WTC11 (cell line): ENCODE measurements around the gene SH2D4B.

ENCODE experiments used
- GABPB1 ChIP-seq: sonication (generic); formaldehyde crosslinking; IDR thresholded peaks from 2 replicates; pipeline ENCODE4 v1.8.1; 2023; ENCODE audit warnings: mild to moderate bottlenecking, missing genetic modification reagents
- ZBTB21 ChIP-seq: sonication (generic); formaldehyde crosslinking; IDR thresholded peaks from 2 replicates; pipeline ENCODE4 v1.8.1; 2023; ENCODE audit warnings: mild to moderate bottlenecking, missing genetic modification reagents, borderline replicate concordance
- ZNF121 ChIP-seq: sonication (generic); formaldehyde crosslinking; IDR thresholded peaks from 2 replicates; pipeline ENCODE4 v1.8.0; 2023; ENCODE audit warnings: missing genetic modification reagents
- TF ChIP-seq, protein P1 (sequence below): fragments of 200-600 bp; IDR thresholded peaks from 2 replicates; pipeline ENCODE4 v1.8.0; 2022; ENCODE audit warnings: antibody characterized with exemption
- TF ChIP-seq, protein P2 (sequence below): sonication (generic); formaldehyde crosslinking; IDR thresholded peaks from 2 replicates; pipeline ENCODE4 v1.8.1; 2023; ENCODE audit warnings: mild to moderate bottlenecking, missing genetic modification reagents, borderline replicate concordance

DNA sequence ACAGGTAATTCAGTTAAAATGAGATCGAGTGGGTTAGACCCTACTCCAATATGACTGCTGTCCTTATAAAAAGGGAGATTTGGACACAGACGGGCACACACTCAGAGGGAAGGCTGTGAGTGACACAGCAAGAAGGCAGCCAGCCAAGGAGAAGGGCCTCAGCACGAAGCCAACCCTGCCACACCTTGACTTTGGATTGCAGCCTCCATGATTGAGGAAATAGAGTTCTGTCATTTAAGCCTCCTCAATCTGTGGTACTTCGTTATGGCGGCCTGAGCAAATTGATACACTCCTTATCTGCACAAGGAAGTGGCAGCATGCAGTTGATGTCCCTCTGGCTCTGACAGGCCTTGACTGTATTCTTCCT is 43.8 kb downstream of the SH2D4B start:
- TF ChIP-seq, protein P1, sequence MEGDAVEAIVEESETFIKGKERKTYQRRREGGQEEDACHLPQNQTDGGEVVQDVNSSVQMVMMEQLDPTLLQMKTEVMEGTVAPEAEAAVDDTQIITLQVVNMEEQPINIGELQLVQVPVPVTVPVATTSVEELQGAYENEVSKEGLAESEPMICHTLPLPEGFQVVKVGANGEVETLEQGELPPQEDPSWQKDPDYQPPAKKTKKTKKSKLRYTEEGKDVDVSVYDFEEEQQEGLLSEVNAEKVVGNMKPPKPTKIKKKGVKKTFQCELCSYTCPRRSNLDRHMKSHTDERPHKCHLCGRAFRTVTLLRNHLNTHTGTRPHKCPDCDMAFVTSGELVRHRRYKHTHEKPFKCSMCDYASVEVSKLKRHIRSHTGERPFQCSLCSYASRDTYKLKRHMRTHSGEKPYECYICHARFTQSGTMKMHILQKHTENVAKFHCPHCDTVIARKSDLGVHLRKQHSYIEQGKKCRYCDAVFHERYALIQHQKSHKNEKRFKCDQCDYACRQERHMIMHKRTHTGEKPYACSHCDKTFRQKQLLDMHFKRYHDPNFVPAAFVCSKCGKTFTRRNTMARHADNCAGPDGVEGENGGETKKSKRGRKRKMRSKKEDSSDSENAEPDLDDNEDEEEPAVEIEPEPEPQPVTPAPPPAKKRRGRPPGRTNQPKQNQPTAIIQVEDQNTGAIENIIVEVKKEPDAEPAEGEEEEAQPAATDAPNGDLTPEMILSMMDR: no peak
- TF ChIP-seq, protein P2, sequence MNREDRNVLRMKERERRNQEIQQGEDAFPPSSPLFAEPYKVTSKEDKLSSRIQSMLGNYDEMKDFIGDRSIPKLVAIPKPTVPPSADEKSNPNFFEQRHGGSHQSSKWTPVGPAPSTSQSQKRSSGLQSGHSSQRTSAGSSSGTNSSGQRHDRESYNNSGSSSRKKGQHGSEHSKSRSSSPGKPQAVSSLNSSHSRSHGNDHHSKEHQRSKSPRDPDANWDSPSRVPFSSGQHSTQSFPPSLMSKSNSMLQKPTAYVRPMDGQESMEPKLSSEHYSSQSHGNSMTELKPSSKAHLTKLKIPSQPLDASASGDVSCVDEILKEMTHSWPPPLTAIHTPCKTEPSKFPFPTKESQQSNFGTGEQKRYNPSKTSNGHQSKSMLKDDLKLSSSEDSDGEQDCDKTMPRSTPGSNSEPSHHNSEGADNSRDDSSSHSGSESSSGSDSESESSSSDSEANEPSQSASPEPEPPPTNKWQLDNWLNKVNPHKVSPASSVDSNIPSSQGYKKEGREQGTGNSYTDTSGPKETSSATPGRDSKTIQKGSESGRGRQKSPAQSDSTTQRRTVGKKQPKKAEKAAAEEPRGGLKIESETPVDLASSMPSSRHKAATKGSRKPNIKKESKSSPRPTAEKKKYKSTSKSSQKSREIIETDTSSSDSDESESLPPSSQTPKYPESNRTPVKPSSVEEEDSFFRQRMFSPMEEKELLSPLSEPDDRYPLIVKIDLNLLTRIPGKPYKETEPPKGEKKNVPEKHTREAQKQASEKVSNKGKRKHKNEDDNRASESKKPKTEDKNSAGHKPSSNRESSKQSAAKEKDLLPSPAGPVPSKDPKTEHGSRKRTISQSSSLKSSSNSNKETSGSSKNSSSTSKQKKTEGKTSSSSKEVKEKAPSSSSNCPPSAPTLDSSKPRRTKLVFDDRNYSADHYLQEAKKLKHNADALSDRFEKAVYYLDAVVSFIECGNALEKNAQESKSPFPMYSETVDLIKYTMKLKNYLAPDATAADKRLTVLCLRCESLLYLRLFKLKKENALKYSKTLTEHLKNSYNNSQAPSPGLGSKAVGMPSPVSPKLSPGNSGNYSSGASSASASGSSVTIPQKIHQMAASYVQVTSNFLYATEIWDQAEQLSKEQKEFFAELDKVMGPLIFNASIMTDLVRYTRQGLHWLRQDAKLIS (CRISPR knock-in tag): no peak
- TF ChIP-seq ZBTB21 (CRISPR knock-in tag) (no peak), ZNF121 (CRISPR knock-in tag) (no peak), GABPB1 (CRISPR knock-in tag) (no peak)
